Testis (tissue), 2 donors: ENCODE results near the gene TXNRD1.

Experiments
- POLR2A ChIP-seq: fragments of 450-650 bp; IDR thresholded peaks from one replicate; pipeline ENCODE4 v1.6.1; 2017; ENCODE audit warnings: antibody characterized with exemption, mild to moderate bottlenecking, moderate library complexity
- TF ChIP-seq, protein P1 (sequence below), 3 experiments: fragments of 450-650 bp in 2 of 3; fragments of 200-600 bp in 1 of 3; sonication (generic) in 1 of 3; IDR thresholded peaks; one replicate each; pipeline ENCODE4 v1.5.1; 2016 to 2019; ENCODE audit warnings: antibody characterized with exemption in 3 of 3, mild to moderate bottlenecking in 2 of 3, moderate library complexity in 1 of 3

GRCh38 chr12:104376650-104377513, 161.3 kb downstream of the TXNRD1 start:
- TF ChIP-seq, protein P1, sequence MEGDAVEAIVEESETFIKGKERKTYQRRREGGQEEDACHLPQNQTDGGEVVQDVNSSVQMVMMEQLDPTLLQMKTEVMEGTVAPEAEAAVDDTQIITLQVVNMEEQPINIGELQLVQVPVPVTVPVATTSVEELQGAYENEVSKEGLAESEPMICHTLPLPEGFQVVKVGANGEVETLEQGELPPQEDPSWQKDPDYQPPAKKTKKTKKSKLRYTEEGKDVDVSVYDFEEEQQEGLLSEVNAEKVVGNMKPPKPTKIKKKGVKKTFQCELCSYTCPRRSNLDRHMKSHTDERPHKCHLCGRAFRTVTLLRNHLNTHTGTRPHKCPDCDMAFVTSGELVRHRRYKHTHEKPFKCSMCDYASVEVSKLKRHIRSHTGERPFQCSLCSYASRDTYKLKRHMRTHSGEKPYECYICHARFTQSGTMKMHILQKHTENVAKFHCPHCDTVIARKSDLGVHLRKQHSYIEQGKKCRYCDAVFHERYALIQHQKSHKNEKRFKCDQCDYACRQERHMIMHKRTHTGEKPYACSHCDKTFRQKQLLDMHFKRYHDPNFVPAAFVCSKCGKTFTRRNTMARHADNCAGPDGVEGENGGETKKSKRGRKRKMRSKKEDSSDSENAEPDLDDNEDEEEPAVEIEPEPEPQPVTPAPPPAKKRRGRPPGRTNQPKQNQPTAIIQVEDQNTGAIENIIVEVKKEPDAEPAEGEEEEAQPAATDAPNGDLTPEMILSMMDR (IDR thresholded peaks at IDR 0.05) = no peak
- TF ChIP-seq POLR2A = no peak
